ENCODE measurements around the gene RPA3.

The RPA3 gene

DNA sequence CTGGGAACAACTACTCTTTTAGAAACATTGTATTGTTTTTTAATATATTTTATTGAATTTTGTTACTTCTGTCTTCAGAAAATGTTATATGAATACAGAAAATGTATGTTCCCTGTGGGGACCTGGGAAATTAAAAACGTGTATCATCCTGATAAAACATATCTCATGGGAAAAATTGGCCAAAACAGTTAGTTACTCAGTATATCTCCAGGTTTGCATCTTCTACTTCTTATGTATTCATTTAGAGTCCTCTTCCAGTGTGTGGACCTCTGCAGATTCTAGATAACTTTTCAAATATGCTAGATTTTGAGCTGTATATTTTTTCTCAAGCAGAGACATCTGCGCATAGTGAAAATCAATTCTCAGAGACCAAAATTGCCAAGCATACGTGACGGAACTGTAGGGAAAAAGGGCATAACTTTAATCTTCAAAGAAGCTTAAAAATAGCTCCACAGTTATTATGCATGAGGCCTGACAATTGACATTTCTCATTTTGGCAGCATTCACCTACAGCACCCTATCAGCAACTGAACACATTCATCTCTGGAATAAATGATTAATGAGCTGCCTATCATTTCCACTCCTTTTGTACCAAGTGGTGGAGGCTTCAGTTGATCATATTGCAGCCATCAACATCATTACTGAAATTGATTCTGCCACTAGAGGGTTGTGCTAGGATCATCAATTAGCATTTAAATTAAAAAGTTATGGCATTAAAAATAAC is 104.2 kb downstream of the RPA3 start:
- Histone ChIP-seq H3K4me3 (ENCODE audit: low read length in 2 of 2) (no peak overlapping the region), H3K4me1 (ENCODE audit: control insufficient read depth in 2 of 2, insufficient read depth in 1 of 2, low read depth in 1 of 2, low read length in 2 of 2) (no peaks in the 10 kb centered on the region)
- DNase-seq (ENCODE audit: low spot score): no peak

DNA sequence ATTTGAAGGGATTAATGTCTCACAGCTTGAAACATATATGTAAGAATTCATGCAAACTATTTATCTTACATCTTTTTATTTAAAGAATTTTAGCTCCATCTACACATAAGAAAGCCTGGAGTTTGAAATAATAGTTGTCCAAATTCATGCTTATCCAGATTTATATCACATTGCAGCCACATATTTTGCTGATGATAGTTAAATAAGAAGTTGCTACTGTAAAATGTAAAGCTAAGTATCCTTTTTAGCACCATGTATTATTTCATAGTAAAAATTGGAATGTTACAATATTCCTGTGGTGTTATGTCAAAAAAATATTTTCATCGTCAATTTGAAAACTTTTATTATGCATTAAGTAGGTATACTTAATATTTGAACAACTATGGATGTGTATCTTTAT is 105.2 kb downstream of the RPA3 start:
- Histone ChIP-seq H3K4me3 (ENCODE audit: low read length in 2 of 2) (no peak overlapping the region), H3K27ac (replicated peaks; ENCODE audit: low read length) (no peak overlapping the region), H3K79me1 (ENCODE audit: low read depth, low read length) (no peaks in the 10 kb centered on the region), H4K91ac (ENCODE audit: low read depth, low read length, poor library complexity) (no peak overlapping the region), H3K9ac (ENCODE audit: low read depth, low read length, poor library complexity) (no peak overlapping the region), H3K9me3 (replicated peaks in 1 of 2; ENCODE audit: control insufficient read depth in 2 of 2, insufficient read depth in 1 of 2, low read depth in 1 of 2, low read length in 2 of 2) (no peaks in the 10 kb centered on the region), H3K14ac (ENCODE audit: low read length) (no peak overlapping the region), H3K4ac (ENCODE audit: low read length) (no peak overlapping the region), H2BK12ac (ENCODE audit: low read length) (no peak overlapping the region), H3K23ac (ENCODE audit: low read depth, low read length, poor library complexity) (no peak overlapping the region), H3K4me1 (ENCODE audit: control insufficient read depth in 2 of 2, insufficient read depth in 1 of 2, low read depth in 1 of 2, low read length in 2 of 2) (no peaks in the 10 kb centered on the region), H3K36me3 (replicated peaks in 1 of 2; ENCODE audit: control insufficient read depth in 2 of 2, insufficient read depth in 2 of 2, low read length in 2 of 2) (peaks cover 0 to 14% of the 10 kb centered on the region in 2 donors), H3K18ac (ENCODE audit: low read length) (no peak overlapping the region), H2BK120ac (ENCODE audit: low read depth, low read length) (no peak overlapping the region), H3K4me2 (ENCODE audit: insufficient read depth, low read length, poor library complexity, severe bottlenecking) (no peak overlapping the region), H3K27me3 (ENCODE audit: control insufficient read depth in 3 of 3, insufficient read depth in 3 of 3, low read depth in 1 of 3, low read length in 3 of 3) (no peaks in the 10 kb centered on the region), H2AFZ (ENCODE audit: low read length) (no peak overlapping the region), H2BK15ac (ENCODE audit: low read length) (no peak overlapping the region), H4K8ac (ENCODE audit: low read depth, low read length) (no peak overlapping the region), H2AK5ac (ENCODE audit: low read depth, low read length) (no peak overlapping the region), H2BK5ac (ENCODE audit: low read length) (no peak overlapping the region)
- DNase-seq (ENCODE audit: low spot score): no peak
- WGBS, 2 donors (ENCODE audit: extremely low coverage in 2 of 2, insufficient read length in 2 of 2, insufficient replicate concordance in 1 of 2): no CpG with 5 or more reads among the region's 1 CpG

More for the DNA sequence above, 104.2 kb downstream of the RPA3 start:
- Histone ChIP-seq H4K8ac (ENCODE audit: low read depth, low read length) (no peak overlapping the region), H3K9me3 (replicated peaks in 1 of 2; ENCODE audit: control insufficient read depth in 2 of 2, insufficient read depth in 1 of 2, low read depth in 1 of 2, low read length in 2 of 2) (no peaks in the 10 kb centered on the region), H3K36me3 (replicated peaks in 1 of 2; ENCODE audit: control insufficient read depth in 2 of 2, insufficient read depth in 2 of 2, low read length in 2 of 2) (peaks cover 0 to 4% of the 10 kb centered on the region in 2 donors), H3K27ac (replicated peaks; ENCODE audit: low read length) (no peak overlapping the region), H2AFZ (ENCODE audit: low read length) (no peak overlapping the region), H3K23ac (ENCODE audit: low read depth, low read length, poor library complexity) (no peak overlapping the region), H3K27me3 (ENCODE audit: control insufficient read depth in 3 of 3, insufficient read depth in 3 of 3, low read depth in 1 of 3, low read length in 3 of 3) (no peaks in the 10 kb centered on the region), H2BK15ac (ENCODE audit: low read length) (no peak overlapping the region), H3K4me2 (ENCODE audit: insufficient read depth, low read length, poor library complexity, severe bottlenecking) (no peak overlapping the region), H2BK5ac (ENCODE audit: low read length) (no peak overlapping the region), H2BK12ac (ENCODE audit: low read length) (no peak overlapping the region), H4K91ac (ENCODE audit: low read depth, low read length, poor library complexity) (no peak overlapping the region), H2AK5ac (ENCODE audit: low read depth, low read length) (no peak overlapping the region), H2BK120ac (ENCODE audit: low read depth, low read length) (no peak overlapping the region), H3K9ac (ENCODE audit: low read depth, low read length, poor library complexity) (no peak overlapping the region), H3K79me1 (ENCODE audit: low read depth, low read length) (no peaks in the 10 kb centered on the region), H3K4ac (ENCODE audit: low read length) (no peak overlapping the region), H3K14ac (ENCODE audit: low read length) (no peak overlapping the region), H3K18ac (ENCODE audit: low read length) (no peak overlapping the region)
- no CpG with 5 or more reads among the region's 4 CpGs for WGBS, 2 donors (ENCODE audit: extremely low coverage in 2 of 2, insufficient read length in 2 of 2, insufficient replicate concordance in 1 of 2)

DNA sequence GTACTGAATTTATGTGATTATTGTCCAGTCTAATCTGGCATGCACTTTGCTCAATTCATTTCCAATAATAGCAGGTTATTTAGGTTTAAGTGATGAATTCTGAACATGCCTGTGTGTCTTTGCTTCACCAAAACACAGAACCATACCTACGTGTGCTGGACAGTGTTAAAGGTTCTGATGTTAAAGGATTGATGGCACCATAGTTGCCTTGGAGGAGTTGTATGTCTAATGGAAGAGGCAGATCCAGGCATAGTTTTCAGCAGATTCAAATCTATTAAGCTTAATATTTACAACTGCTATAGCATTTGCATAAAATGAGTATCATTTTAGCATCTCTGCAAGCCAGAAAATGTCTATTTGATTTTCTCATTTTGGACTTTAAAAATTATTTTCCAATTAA is 105.9 kb downstream of the RPA3 start:
- Histone ChIP-seq H3K36me3 (replicated peaks in 1 of 2; ENCODE audit: control insufficient read depth in 2 of 2, insufficient read depth in 2 of 2, low read length in 2 of 2) (peaks cover 0 to 20% of the 10 kb centered on the region in 2 donors), H3K4me1 (ENCODE audit: control insufficient read depth in 2 of 2, insufficient read depth in 1 of 2, low read depth in 1 of 2, low read length in 2 of 2) (no peaks in the 10 kb centered on the region), H3K4me2 (ENCODE audit: insufficient read depth, low read length, poor library complexity, severe bottlenecking) (no peak overlapping the region), H2BK15ac (ENCODE audit: low read length) (no peak overlapping the region), H2BK5ac (ENCODE audit: low read length) (no peak overlapping the region), H3K14ac (ENCODE audit: low read length) (no peak overlapping the region), H3K9me3 (replicated peaks in 1 of 2; ENCODE audit: control insufficient read depth in 2 of 2, insufficient read depth in 1 of 2, low read depth in 1 of 2, low read length in 2 of 2) (no peaks in the 10 kb centered on the region), H3K9ac (ENCODE audit: low read depth, low read length, poor library complexity) (no peak overlapping the region), H4K91ac (ENCODE audit: low read depth, low read length, poor library complexity) (no peak overlapping the region), H3K27me3 (ENCODE audit: control insufficient read depth in 3 of 3, insufficient read depth in 3 of 3, low read depth in 1 of 3, low read length in 3 of 3) (no peaks in the 10 kb centered on the region), H3K79me1 (ENCODE audit: low read depth, low read length) (no peaks in the 10 kb centered on the region), H3K4me3 (ENCODE audit: low read length in 2 of 2) (no peak overlapping the region), H3K18ac (ENCODE audit: low read length) (no peak overlapping the region), H2AFZ (ENCODE audit: low read length) (no peak overlapping the region), H2BK120ac (ENCODE audit: low read depth, low read length) (no peak overlapping the region), H3K27ac (replicated peaks; ENCODE audit: low read length) (no peak overlapping the region), H2BK12ac (ENCODE audit: low read length) (no peak overlapping the region), H3K4ac (ENCODE audit: low read length) (no peak overlapping the region), H4K8ac (ENCODE audit: low read depth, low read length) (no peak overlapping the region), H2AK5ac (ENCODE audit: low read depth, low read length) (no peak overlapping the region), H3K23ac (ENCODE audit: low read depth, low read length, poor library complexity) (no peak overlapping the region)
- no peak for DNase-seq (ENCODE audit: low spot score)
- WGBS, 2 donors (ENCODE audit: extremely low coverage in 2 of 2, insufficient read length in 2 of 2, insufficient replicate concordance in 1 of 2): no CpG with 5 or more reads among the region's 1 CpG

DNA sequence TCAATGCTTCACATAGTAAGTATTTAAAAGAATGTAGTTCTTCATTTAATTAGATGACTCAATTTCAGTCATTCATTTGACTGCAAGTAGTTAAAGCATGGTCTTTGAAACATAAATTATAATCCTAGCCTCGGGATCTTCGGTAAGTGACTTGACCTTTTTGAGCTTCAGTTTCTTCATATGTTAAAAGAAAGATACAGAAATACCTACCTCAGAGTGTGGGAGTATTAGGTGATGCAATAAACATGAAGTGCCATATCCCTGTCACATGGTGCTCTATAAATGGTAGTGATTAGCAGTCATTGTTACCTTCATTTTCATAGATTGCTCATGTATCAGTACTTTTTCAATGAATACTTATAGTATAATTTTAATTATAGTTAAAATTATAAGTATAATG is 109.1 kb downstream of the RPA3 start:
- H2BK15ac ChIP-seq (ENCODE audit: low read length): no peak overlapping the region
- no peaks in the 10 kb centered on the region for H3K79me1 ChIP-seq (ENCODE audit: low read depth, low read length)
- H3K27me3 ChIP-seq (ENCODE audit: control insufficient read depth in 3 of 3, insufficient read depth in 3 of 3, low read depth in 1 of 3, low read length in 3 of 3): no peaks in the 10 kb centered on the region
- no peak overlapping the region for H2AFZ ChIP-seq (ENCODE audit: low read length)
- no peak overlapping the region for H3K9ac ChIP-seq (ENCODE audit: low read depth, low read length, poor library complexity)
- H3K27ac ChIP-seq (replicated peaks; ENCODE audit: low read length): no peak overlapping the region
- no peak overlapping the region for H2BK12ac ChIP-seq (ENCODE audit: low read length)
- H2AK5ac ChIP-seq (ENCODE audit: low read depth, low read length): no peak overlapping the region
- H3K4me2 ChIP-seq (ENCODE audit: insufficient read depth, low read length, poor library complexity, severe bottlenecking): no peak overlapping the region
- H3K14ac ChIP-seq (ENCODE audit: low read length): no peak overlapping the region
- H4K91ac ChIP-seq (ENCODE audit: low read depth, low read length, poor library complexity): no peak overlapping the region
- no peak for DNase-seq (ENCODE audit: low spot score)
- no peak overlapping the region for H3K4me3 ChIP-seq (ENCODE audit: low read length in 2 of 2)
- H3K9me3 ChIP-seq (replicated peaks in 1 of 2; ENCODE audit: control insufficient read depth in 2 of 2, insufficient read depth in 1 of 2, low read depth in 1 of 2, low read length in 2 of 2): no peaks in the 10 kb centered on the region
- no CpG with 5 or more reads among the region's 2 CpGs for WGBS, 2 donors (ENCODE audit: extremely low coverage in 2 of 2, insufficient read length in 2 of 2, insufficient replicate concordance in 1 of 2)
- no peak overlapping the region for H3K4ac ChIP-seq (ENCODE audit: low read length)
- H3K36me3 ChIP-seq (replicated peaks in 1 of 2; ENCODE audit: control insufficient read depth in 2 of 2, insufficient read depth in 2 of 2, low read length in 2 of 2): peaks cover 0 to 44% of the 10 kb centered on the region in 2 donors
- no peak overlapping the region for H2BK120ac ChIP-seq (ENCODE audit: low read depth, low read length)
- H2BK5ac ChIP-seq (ENCODE audit: low read length): no peak overlapping the region
- no peaks in the 10 kb centered on the region for H3K4me1 ChIP-seq (ENCODE audit: control insufficient read depth in 2 of 2, insufficient read depth in 1 of 2, low read depth in 1 of 2, low read length in 2 of 2)
- no peak overlapping the region for H3K23ac ChIP-seq (ENCODE audit: low read depth, low read length, poor library complexity)
- H3K18ac ChIP-seq (ENCODE audit: low read length): no peak overlapping the region
- no peak overlapping the region for H4K8ac ChIP-seq (ENCODE audit: low read depth, low read length)

All from neuronal stem cell (in vitro differentiated cells).